ENCODE data around the gene SERGEF.

SERGEF gene

DNA sequence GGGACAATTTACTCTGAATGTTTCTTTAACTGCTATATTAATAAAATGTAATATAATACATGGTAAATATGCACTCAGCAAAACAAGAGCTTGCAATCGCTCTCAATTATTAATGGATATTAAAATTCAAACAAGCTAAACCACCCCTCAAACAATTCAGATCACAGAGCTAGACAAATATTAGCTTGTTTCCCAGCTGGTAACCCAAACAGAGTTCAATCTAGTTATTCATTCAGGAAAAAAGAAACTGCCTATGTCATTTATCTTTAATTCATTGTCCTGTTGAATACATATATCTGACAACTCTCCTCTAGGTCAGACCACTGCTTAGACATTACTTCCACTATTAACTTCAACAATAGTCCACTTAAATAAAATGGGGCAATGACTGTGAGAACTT lies 78.7 kb downstream of the SERGEF start:
- H3K9me2 ChIP-seq (replicated peaks; ENCODE audit: insufficient read depth, low read length) = no peaks in the 10 kb centered on the region
- H3K4me3 ChIP-seq (ENCODE audit: low read length) = no peak overlapping the region
- H3K9ac ChIP-seq (ENCODE audit: low read length) = no peak overlapping the region
- H3K27ac ChIP-seq (ENCODE audit: low read length) = no peak overlapping the region
- no peaks in the 10 kb centered on the region for H3K4me1 ChIP-seq (ENCODE audit: low read length)
- no peak overlapping the region for H2AFZ ChIP-seq (ENCODE audit: low read length)
- TF ChIP-seq, protein P1, sequence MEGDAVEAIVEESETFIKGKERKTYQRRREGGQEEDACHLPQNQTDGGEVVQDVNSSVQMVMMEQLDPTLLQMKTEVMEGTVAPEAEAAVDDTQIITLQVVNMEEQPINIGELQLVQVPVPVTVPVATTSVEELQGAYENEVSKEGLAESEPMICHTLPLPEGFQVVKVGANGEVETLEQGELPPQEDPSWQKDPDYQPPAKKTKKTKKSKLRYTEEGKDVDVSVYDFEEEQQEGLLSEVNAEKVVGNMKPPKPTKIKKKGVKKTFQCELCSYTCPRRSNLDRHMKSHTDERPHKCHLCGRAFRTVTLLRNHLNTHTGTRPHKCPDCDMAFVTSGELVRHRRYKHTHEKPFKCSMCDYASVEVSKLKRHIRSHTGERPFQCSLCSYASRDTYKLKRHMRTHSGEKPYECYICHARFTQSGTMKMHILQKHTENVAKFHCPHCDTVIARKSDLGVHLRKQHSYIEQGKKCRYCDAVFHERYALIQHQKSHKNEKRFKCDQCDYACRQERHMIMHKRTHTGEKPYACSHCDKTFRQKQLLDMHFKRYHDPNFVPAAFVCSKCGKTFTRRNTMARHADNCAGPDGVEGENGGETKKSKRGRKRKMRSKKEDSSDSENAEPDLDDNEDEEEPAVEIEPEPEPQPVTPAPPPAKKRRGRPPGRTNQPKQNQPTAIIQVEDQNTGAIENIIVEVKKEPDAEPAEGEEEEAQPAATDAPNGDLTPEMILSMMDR (IDR thresholded peaks at IDR 0.05; ENCODE audit: low read length) = no peak
- TF ChIP-seq EZH2phosphoT487 (IDR thresholded peaks at IDR 0.05; ENCODE audit: low read length) (no peak), EZH2 (optimal IDR thresholded peaks at IDR 0.05; ENCODE audit: low read depth, low read length) (no peak)
- H3K27me3 ChIP-seq (replicated peaks; ENCODE audit: insufficient read depth, low read length) = no peaks in the 10 kb centered on the region
- H3K9me3 ChIP-seq (replicated peaks; ENCODE audit: insufficient read depth, low read length) = no peaks in the 10 kb centered on the region
- H3F3A ChIP-seq (ENCODE audit: insufficient read depth, low read length) = no peaks in the 10 kb centered on the region
- DNase-seq = no peak
- H3K4me2 ChIP-seq (ENCODE audit: low read depth, low read length) = no peak overlapping the region
- H3K36me3 ChIP-seq (replicated peaks; ENCODE audit: insufficient read depth, low read length) = no peaks in the 10 kb centered on the region
- no peaks in the 10 kb centered on the region for H4K20me1 ChIP-seq (ENCODE audit: insufficient read depth, low read length)
- H3K79me2 ChIP-seq (ENCODE audit: low read length) = no peaks in the 10 kb centered on the region

DNA sequence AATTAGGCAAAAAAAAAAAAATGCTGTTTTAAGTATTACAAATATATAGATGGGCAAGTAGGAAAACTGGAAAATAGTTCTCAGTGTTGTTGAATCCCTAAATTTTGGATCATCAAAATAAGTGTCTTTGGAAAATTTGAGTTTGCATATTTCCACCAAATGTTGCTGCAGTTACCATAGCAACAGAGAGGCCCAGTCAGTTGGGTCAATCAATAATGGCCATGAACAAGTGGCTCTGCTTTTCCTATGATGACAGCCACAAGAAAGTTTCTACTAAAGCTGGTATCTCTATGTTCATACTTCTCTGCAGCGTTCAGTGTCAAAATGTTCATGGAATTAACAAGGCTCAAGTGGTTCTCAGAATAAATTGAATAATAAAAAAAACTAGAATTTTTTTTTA lies 79.1 kb downstream of the SERGEF start:
- no peak for TF ChIP-seq EZH2 (optimal IDR thresholded peaks at IDR 0.05; ENCODE audit: low read depth, low read length)
- TF ChIP-seq, protein P1 (IDR thresholded peaks at IDR 0.05; ENCODE audit: low read length) = no peak
- no peak for TF ChIP-seq EZH2phosphoT487 (IDR thresholded peaks at IDR 0.05; ENCODE audit: low read length)
- Histone ChIP-seq H3K9me3 (replicated peaks; ENCODE audit: insufficient read depth, low read length) (no peaks in the 10 kb centered on the region), H4K20me1 (ENCODE audit: insufficient read depth, low read length) (no peaks in the 10 kb centered on the region), H3F3A (ENCODE audit: insufficient read depth, low read length) (no peaks in the 10 kb centered on the region), H3K27me3 (replicated peaks; ENCODE audit: insufficient read depth, low read length) (no peaks in the 10 kb centered on the region), H3K4me1 (ENCODE audit: low read length) (no peaks in the 10 kb centered on the region), H3K4me2 (ENCODE audit: low read depth, low read length) (no peak overlapping the region), H3K9me2 (replicated peaks; ENCODE audit: insufficient read depth, low read length) (no peaks in the 10 kb centered on the region), H2AFZ (ENCODE audit: low read length) (no peak overlapping the region), H3K36me3 (replicated peaks; ENCODE audit: insufficient read depth, low read length) (no peaks in the 10 kb centered on the region), H3K79me2 (ENCODE audit: low read length) (no peaks in the 10 kb centered on the region), H3K27ac (ENCODE audit: low read length) (no peak overlapping the region), H3K4me3 (ENCODE audit: low read length) (no peak overlapping the region), H3K9ac (ENCODE audit: low read length) (no peak overlapping the region)
- no peak for DNase-seq

DNA sequence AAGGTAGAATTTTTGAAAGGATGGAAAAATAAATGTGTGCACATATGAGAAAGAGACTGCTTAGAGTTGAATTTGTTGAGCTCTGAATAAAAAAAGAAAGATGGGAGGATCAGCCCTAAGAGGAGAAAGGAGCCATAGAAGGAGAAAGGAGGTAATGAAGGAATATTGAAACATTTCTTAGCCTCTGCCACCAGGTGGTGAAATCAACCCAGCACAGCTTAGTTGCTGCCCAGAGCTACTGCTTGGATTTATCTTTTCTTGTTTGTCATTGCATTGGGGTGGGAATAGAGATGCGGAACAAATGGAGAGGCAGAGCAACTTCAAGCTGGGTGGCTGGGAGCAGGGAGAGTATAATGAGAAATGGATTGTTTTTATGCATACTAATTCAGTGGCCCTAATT lies 80.4 kb downstream of the SERGEF start:
- TF ChIP-seq, protein P1 (IDR thresholded peaks at IDR 0.05; ENCODE audit: low read length) = no peak
- Histone ChIP-seq H3K9me3 (replicated peaks; ENCODE audit: insufficient read depth, low read length) (no peaks in the 10 kb centered on the region), H3K9ac (ENCODE audit: low read length) (no peak overlapping the region), H2AFZ (ENCODE audit: low read length) (no peak overlapping the region), H3K9me2 (replicated peaks; ENCODE audit: insufficient read depth, low read length) (no peaks in the 10 kb centered on the region), H3F3A (ENCODE audit: insufficient read depth, low read length) (no peaks in the 10 kb centered on the region), H3K36me3 (replicated peaks; ENCODE audit: insufficient read depth, low read length) (no peaks in the 10 kb centered on the region), H3K79me2 (ENCODE audit: low read length) (no peaks in the 10 kb centered on the region), H3K4me2 (ENCODE audit: low read depth, low read length) (no peak overlapping the region), H3K27ac (ENCODE audit: low read length) (no peak overlapping the region), H3K4me1 (ENCODE audit: low read length) (no peaks in the 10 kb centered on the region), H4K20me1 (ENCODE audit: insufficient read depth, low read length) (no peaks in the 10 kb centered on the region), H3K4me3 (ENCODE audit: low read length) (no peak overlapping the region), H3K27me3 (replicated peaks; ENCODE audit: insufficient read depth, low read length) (no peaks in the 10 kb centered on the region)
- no peak for DNase-seq
